Neural crest cell (in vitro differentiated cells): ENCODE data around the gene CDC25A. TPM values are rescaled to one million over a fixed set of nuclear protein-coding genes. Genes with fewer than 3 reads are reported as not detected.

Experiments
- DNase-seq: peaks from one replicate; pipeline ENCODE4 v3.0.0; 2021; ENCODE audit warnings: low read depth, mixed read lengths, low spot score
- H3K27ac Mint-ChIP-seq: one replicate; pipeline ENCODE4 v1.8.0; 2021; ENCODE audit warnings: mild to moderate bottlenecking, mixed read lengths; ENCODE audit not compliant: unreplicated experiment
- H3K27me3 Mint-ChIP-seq: 2 replicates; pipeline ENCODE4 v1.8.0; 2021; ENCODE audit warnings: low read depth, mild to moderate bottlenecking, mixed read lengths
- H3K36me3 Mint-ChIP-seq: 2 replicates; pipeline ENCODE4 v1.8.0; 2021; ENCODE audit warnings: low read depth, mild to moderate bottlenecking, mixed read lengths
- H3K4me1 Mint-ChIP-seq: 2 replicates; pipeline ENCODE4 v1.8.0; 2021; ENCODE audit warnings: mixed read lengths
- H3K4me3 Mint-ChIP-seq: one replicate; pipeline ENCODE4 v1.8.0; 2021; ENCODE audit warnings: mild to moderate bottlenecking, mixed read lengths
- H3K9me3 Mint-ChIP-seq: 2 replicates; pipeline ENCODE4 v1.8.0; 2021; ENCODE audit warnings: mixed read lengths
- CTCF ChIP-seq: fragments of 200-600 bp; sonication (generic); conservative IDR thresholded peaks from 2 replicates; pipeline ENCODE4 v1.5.0; 2021; ENCODE audit warnings: antibody characterized with exemption, mild to moderate bottlenecking
- total RNA-seq: library from RNA; stranded (reverse); gene quantifications from 2 replicates; pipeline ENCODE4 v1.2.1, GENCODE V29; 2021

Gene CDC25A
- total RNA-seq, 1 donor from 2014 or later, result 63.0 TPM

- Mint-ChIP-seq H3K9me3 (no peaks in the 10 kb centered on the region), H3K27ac (no peak overlapping the region), H3K36me3 (no peaks in the 10 kb centered on the region), H3K27me3 (no peaks in the 10 kb centered on the region), H3K4me1 (peaks cover 9% of the 10 kb centered on the region), H3K4me3 (no peak overlapping the region)
- TF ChIP-seq CTCF, result no peak
- DNase-seq, result no peak
Measured at GRCh38 chr3:48141604-48142137, 46.5 kb downstream of the CDC25A start.

GRCh38 chr3:48140936-48141603, 47.1 kb downstream of the CDC25A start:
- Mint-ChIP-seq H3K9me3 (no peaks in the 10 kb centered on the region), H3K36me3 (no peaks in the 10 kb centered on the region), H3K27me3 (no peaks in the 10 kb centered on the region), H3K4me3 (no peak overlapping the region), H3K4me1 (peaks cover 12% of the 10 kb centered on the region), H3K27ac (no peak overlapping the region)
- TF ChIP-seq CTCF, result no peak
- no peak for DNase-seq

GRCh38 chr3:48140336-48140757, 47.9 kb downstream of the CDC25A start:
- no peaks in the 10 kb centered on the region for H3K36me3 Mint-ChIP-seq
- H3K27ac Mint-ChIP-seq, result peak overlapping the region; percentile 89
- H3K27me3 Mint-ChIP-seq, result no peaks in the 10 kb centered on the region
- no peak for TF ChIP-seq CTCF
- DNase-seq, result no peak
- H3K9me3 Mint-ChIP-seq, result no peaks in the 10 kb centered on the region
- H3K4me3 Mint-ChIP-seq, result no peak overlapping the region
- peaks cover 19% of the 10 kb centered on the region for H3K4me1 Mint-ChIP-seq

GRCh38 chr3:48137425-48137999, 50.7 kb downstream of the CDC25A start:
- Mint-ChIP-seq H3K4me3 (no peak overlapping the region), H3K27ac (no peak overlapping the region), H3K36me3 (no peaks in the 10 kb centered on the region), H3K9me3 (no peaks in the 10 kb centered on the region), H3K27me3 (no peaks in the 10 kb centered on the region), H3K4me1 (peaks cover 21% of the 10 kb centered on the region)
- no peak for TF ChIP-seq CTCF
- no peak for DNase-seq

DNA sequence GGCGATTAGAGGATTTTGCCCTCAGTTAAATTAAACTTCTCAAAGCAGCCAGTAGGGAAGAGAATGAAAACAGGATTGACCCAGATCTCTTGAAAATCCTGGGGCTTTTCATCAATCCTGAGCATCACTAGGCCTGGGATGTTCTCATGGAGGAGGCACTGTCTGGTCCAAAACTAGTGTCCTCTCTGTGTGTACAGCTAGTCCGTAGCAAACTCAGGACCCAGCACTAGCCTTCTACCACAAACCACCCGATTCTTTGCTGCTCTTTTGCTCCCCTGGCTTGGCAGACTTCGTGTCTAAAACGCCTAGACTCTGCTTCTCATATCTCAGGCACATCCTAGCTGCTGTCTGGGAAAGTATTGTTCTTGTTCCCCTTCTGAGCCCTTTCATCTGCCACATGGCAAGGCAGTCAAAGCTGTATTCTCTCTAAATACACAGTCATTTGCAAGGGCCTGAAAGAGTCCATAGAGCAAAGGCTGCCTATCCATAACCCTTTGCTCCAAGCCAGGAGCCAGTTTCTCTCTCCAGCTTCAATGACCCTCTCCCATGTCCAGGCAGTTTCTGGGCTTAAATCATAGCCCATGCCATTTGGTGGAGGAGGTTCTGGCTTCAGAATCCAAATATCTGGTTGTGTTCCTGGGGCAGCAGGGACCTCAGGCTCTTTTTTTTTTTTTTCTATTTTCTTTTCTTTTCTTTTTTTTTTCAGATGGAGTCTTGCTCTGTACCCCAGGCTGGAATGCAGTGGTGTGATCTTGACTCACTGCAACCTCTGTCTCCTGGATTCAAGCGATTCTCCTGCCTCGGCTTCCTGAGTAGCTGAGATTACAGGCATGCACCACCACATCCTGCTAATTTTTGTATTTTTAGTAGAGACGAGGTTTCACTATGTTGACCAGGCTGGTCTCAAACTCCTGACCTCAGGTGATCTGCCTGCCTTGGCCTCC, 52.4 kb downstream of the CDC25A start:
- no peak for DNase-seq
- H3K27me3 Mint-ChIP-seq, result no peaks in the 10 kb centered on the region
- H3K4me1 Mint-ChIP-seq, result peaks cover 21% of the 10 kb centered on the region
- no peaks in the 10 kb centered on the region for H3K9me3 Mint-ChIP-seq
- H3K36me3 Mint-ChIP-seq, result no peaks in the 10 kb centered on the region
- TF ChIP-seq CTCF, result no peak
- no peak overlapping the region for H3K4me3 Mint-ChIP-seq
- peak overlapping the region; percentile 87 for H3K27ac Mint-ChIP-seq
